ENCODE results near the gene GPLD1. TPM values are rescaled to one million over a fixed set of nuclear protein-coding genes. Genes with fewer than 3 reads are reported as not detected.

The GPLD1 gene
- total and polyA plus RNA-seq, 9 of the 15 experiments (the other 6 are each of a cell fraction or from before 2014, with no cell fraction given) = 0.11 to 1.3 (median 0.82) TPM

GRCh38 chr6:24402697-24403500 is 86.5 kb downstream of the GPLD1 start, which contains the start of gene MRS2 (continued):
- TF ChIP-seq ZNF511 (CRISPR knock-in tag; IDR thresholded peaks at IDR 0.05) (peak; percentile 49; the same call in 1 of the 2 replicates), KLF6 (CRISPR knock-in tag; IDR thresholded peaks at IDR 0.05; ENCODE audit: borderline replicate concordance) (no peak), ATF1 (CRISPR knock-in tag; IDR thresholded peaks at IDR 0.05) (no peak), ATF1 (tag; IDR thresholded peaks at IDR 0.05) (peak; percentile 43; the same call in 1 of the 2 replicates), ZNF707 (CRISPR knock-in tag; conservative IDR thresholded peaks at IDR 0.05) (no peak), MYNN (IDR thresholded peaks at IDR 0.05) (no peak), MYNN (CRISPR knock-in tag; IDR thresholded peaks at IDR 0.05) (no peak), TGIF2 (CRISPR knock-in tag; IDR thresholded peaks at IDR 0.05) (no peak), GABPB1 (CRISPR knock-in tag; IDR thresholded peaks at IDR 0.05) (peak; percentile 71), ZBTB34 (CRISPR knock-in tag; IDR thresholded peaks at IDR 0.05) (no peak), CSDE1 (IDR thresholded peaks at IDR 0.05) (no peak), PML (IDR thresholded peaks at IDR 0.05; ENCODE audit: low read length) (peak; percentile 52; the same call in 1 of the 2 replicates), ZNF766 (CRISPR knock-in tag; conservative IDR thresholded peaks at IDR 0.05) (no peak), SUPT5H (IDR thresholded peaks at IDR 0.05) (peak; percentile 94), ZNF253 (CRISPR knock-in tag; conservative IDR thresholded peaks at IDR 0.05) (no peak), ZEB2 (IDR thresholded peaks at IDR 0.05) (peak; percentile 87), YBX1 (IDR thresholded peaks at IDR 0.05) (no peak), NFE2L1 (tag; IDR thresholded peaks at IDR 0.05; ENCODE audit: borderline replicate concordance, low read depth) (no peak), BHLHE40 (IDR thresholded peaks at IDR 0.05; ENCODE audit: low read length) (peak; percentile 49; the same call in 1 of the 2 replicates), CXXC5 (CRISPR knock-in tag; IDR thresholded peaks at IDR 0.05) (peak; percentile 65; the same call in 1 of the 2 replicates), FIP1L1 (IDR thresholded peaks at IDR 0.05; ENCODE audit: low read depth, low read length, poor library complexity, severe bottlenecking) (peak; percentile 54), MLX (CRISPR knock-in tag; conservative IDR thresholded peaks at IDR 0.05) (no peak), ZNF507 (tag; conservative IDR thresholded peaks at IDR 0.05) (no peak), NCOA2 (IDR thresholded peaks at IDR 0.05; ENCODE audit: partially characterized antibody in 2 of 2) (no peak), ZNF584 (CRISPR knock-in tag; IDR thresholded peaks at IDR 0.05; ENCODE audit: low read depth) (no peak), HINFP (tag; conservative IDR thresholded peaks at IDR 0.05; ENCODE audit: low read depth) (peak; percentile 78; the same call in 1 of the 2 replicates), SAFB (IDR thresholded peaks at IDR 0.05; ENCODE audit: borderline replicate concordance, low read depth, low read length) (peak; percentile 84)
